Natural killer cell (primary cell): Measurements from ENCODE around the gene MTFR2. TPM values are rescaled to one million over a fixed set of nuclear protein-coding genes. Genes with fewer than 3 reads are reported as not detected.

Experiments
- ATAC-seq, 3 donors: fragments of 150-1000 bp in 2 of 3; fragments of 200-7000 bp in 1 of 3; cut with Tn5 transposase; 1 replicate in 1 of 3; 2 replicates in 2 of 3; pipeline ENCODE4 v1.10.0; 2021; ENCODE audit warnings: mild to moderate bottlenecking in 2 of 3, moderate library complexity in 2 of 3
- DNase-seq, 2 donors: peaks; one replicate each; pipeline versions ENCODE4 v3.0.0 to v3.0.0-alpha.2; 2013 to 2021; ENCODE audit warnings: mixed read lengths in 1 of 2
- H3K27ac ChIP-seq: one replicate; pipeline ENCODE4 v1.5.1; 2013; ENCODE audit warnings: mild to moderate bottlenecking, low read length
- H3K27me3 ChIP-seq: one replicate; pipeline ENCODE4 v1.6.1; 2013; ENCODE audit warnings: low read length; ENCODE audit not compliant: control insufficient read depth, insufficient read depth
- H3K36me3 ChIP-seq: one replicate; pipeline ENCODE4 v1.6.1; 2013; ENCODE audit warnings: low read length; ENCODE audit not compliant: control insufficient read depth, insufficient read depth
- H3K4me1 ChIP-seq: one replicate; pipeline ENCODE4 v1.6.1; 2013; ENCODE audit warnings: low read length; ENCODE audit not compliant: control insufficient read depth, insufficient read depth
- H3K4me3 ChIP-seq: one replicate; pipeline ENCODE4 v1.5.1; 2013; ENCODE audit warnings: low read length
- H3K9me3 ChIP-seq: one replicate; pipeline ENCODE4 v1.6.1; 2013; ENCODE audit warnings: low read length; ENCODE audit not compliant: control insufficient read depth, insufficient read depth
- H3K27ac Mint-ChIP-seq, 2 donors: one replicate each; pipeline ENCODE4 v1.8.0; 2022; ENCODE audit warnings: mild to moderate bottlenecking in 2 of 2, mixed read lengths in 2 of 2, moderate library complexity in 1 of 2
- H3K27me3 Mint-ChIP-seq, 2 donors: one replicate each; pipeline ENCODE4 v1.8.0; 2022; ENCODE audit warnings: low read depth in 2 of 2, mixed read lengths in 2 of 2
- H3K36me3 Mint-ChIP-seq: one replicate; pipeline ENCODE4 v1.8.0; 2022; ENCODE audit warnings: mixed read lengths
- H3K4me1 Mint-ChIP-seq, 2 donors: one replicate each; pipeline ENCODE4 v1.8.0; 2022; ENCODE audit warnings: mixed read lengths in 2 of 2
- H3K4me3 Mint-ChIP-seq: one replicate; pipeline ENCODE4 v1.8.0; 2022; ENCODE audit warnings: mild to moderate bottlenecking, moderate library complexity, mixed read lengths
- H3K9me3 Mint-ChIP-seq, 2 donors: one replicate each; pipeline ENCODE4 v1.8.0; 2022; ENCODE audit warnings: mixed read lengths in 2 of 2
- CTCF ChIP-seq: fragments of 200-600 bp; IDR thresholded peaks from one replicate; pipeline ENCODE4 v1.8.0; 2022; ENCODE audit warnings: antibody characterized with exemption
- WGBS: methylation state at CpG from one replicate; pipeline ENCODE4 v1.1.7; 2013; ENCODE audit warnings: missing lambda C conversion rate; ENCODE audit not compliant: insufficient coverage; 5-methylcytosine and 5-hydroxymethylcytosine counted together
- intact Hi-C: fragments of 100-400 bp; cut with micrococcal nuclease; formaldehyde crosslinking; loops from one replicate; pipeline ENCODE4 v1.14.2; 2022
- total RNA-seq, 4 donors: library from RNA; stranded (reverse); fragments of 120-200 nt in 1 of 4; gene quantifications; one replicate each; pipeline versions ENCODE4 v1.2.3 to v1.2.4, GENCODE V29; 2013 to 2022

The MTFR2 gene
- total RNA-seq, 3 donors from 2014 or later (not counting 1 experiment from before 2014, with no cell fraction given): 1.7 to 2.1 (median 2.0) TPM

DNA sequence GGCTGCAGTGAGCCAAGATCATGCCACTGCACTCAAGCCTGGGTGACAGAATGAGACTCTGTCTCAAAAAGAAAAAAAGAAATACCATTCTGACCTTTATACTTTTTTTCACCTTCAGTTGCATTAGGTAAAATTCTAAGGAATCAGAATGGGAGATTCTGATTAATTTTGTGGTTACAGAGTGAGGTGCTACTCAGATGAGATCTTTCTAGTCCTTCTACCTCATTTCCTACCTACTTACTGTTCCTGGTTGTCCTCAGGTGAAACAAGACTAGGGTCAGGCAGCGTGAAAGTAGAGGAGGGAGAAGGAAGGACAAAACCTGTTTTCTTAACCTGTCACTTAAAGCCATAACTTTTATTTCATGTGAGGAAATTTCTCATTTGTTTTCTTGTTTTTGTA, 63.7 kb downstream of the MTFR2 start:
- Mint-ChIP-seq H3K9me3 (no peaks in the 10 kb centered on the region), H3K4me1 (no peaks in the 10 kb centered on the region), H3K27ac (no peak overlapping the region), H3K36me3 (no peaks in the 10 kb centered on the region), H3K4me3 (no peak overlapping the region), H3K27me3 (peaks cover 3 to 8% of the 10 kb centered on the region in 2 donors)
- Histone ChIP-seq H3K27ac (no peak overlapping the region), H3K27me3 (no peaks in the 10 kb centered on the region), H3K9me3 (no peaks in the 10 kb centered on the region), H3K4me3 (no peak overlapping the region), H3K4me1 (no peaks in the 10 kb centered on the region), H3K36me3 (no peaks in the 10 kb centered on the region)
- no CpG with 5 or more reads among the region's 1 CpG for WGBS
- ATAC-seq (no peak), DNase-seq (no peak)
- intact Hi-C loops: no loop called here
- no peak for TF ChIP-seq CTCF

- no peak for DNase-seq
- H3K27ac ChIP-seq: no peak overlapping the region
- H3K4me1 ChIP-seq: no peaks in the 10 kb centered on the region
- no peaks in the 10 kb centered on the region for H3K27me3 ChIP-seq
- Mint-ChIP-seq H3K4me1 (no peaks in the 10 kb centered on the region), H3K36me3 (no peaks in the 10 kb centered on the region), H3K4me3 (no peak overlapping the region), H3K27me3 (peaks cover 0 to 3% of the 10 kb centered on the region in 2 donors), H3K27ac (no peak overlapping the region), H3K9me3 (no peaks in the 10 kb centered on the region)
- intact Hi-C loops: no loop called here
- WGBS: 44% methylated on average over 1 of the region's 1 CpG
- ATAC-seq: no peak
- no peak overlapping the region for H3K4me3 ChIP-seq
- H3K9me3 ChIP-seq: no peaks in the 10 kb centered on the region
- TF ChIP-seq CTCF: no peak
- no peaks in the 10 kb centered on the region for H3K36me3 ChIP-seq
Observed at GRCh38 chr6:136184738-136185137, 65.4 kb downstream of the MTFR2 start.

DNA sequence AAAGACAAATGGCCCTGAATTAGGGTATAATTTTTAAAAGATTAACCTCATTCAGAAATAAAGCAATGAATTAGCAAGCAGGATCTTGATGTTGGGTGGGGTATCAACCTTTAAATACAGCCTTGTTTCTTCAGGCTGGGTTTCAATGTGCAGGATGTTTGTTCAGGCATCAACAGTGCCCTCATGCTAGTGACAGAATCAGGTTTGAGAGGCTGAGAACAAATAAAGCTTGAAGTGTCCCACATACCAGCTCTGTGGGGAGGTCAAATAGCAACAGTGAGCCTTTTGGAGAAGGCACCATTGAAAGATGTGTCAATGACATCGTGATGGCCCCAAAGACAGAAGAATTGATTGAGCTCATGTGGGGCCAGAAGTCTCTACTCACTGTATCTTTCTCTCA, 68.2 kb downstream of the MTFR2 start:
- H3K27me3 Mint-ChIP-seq: peaks cover 0 to 3% of the 10 kb centered on the region in 2 donors
- DNase-seq (no peak), ATAC-seq (no peak)
- Histone ChIP-seq H3K4me3 (no peak overlapping the region), H3K9me3 (no peaks in the 10 kb centered on the region), H3K36me3 (no peaks in the 10 kb centered on the region), H3K4me1 (no peaks in the 10 kb centered on the region), H3K27me3 (no peaks in the 10 kb centered on the region), H3K27ac (no peak overlapping the region)
- no peaks in the 10 kb centered on the region for H3K4me1 Mint-ChIP-seq
- H3K9me3 Mint-ChIP-seq: no peaks in the 10 kb centered on the region
- WGBS: 89% methylated on average over 1 of the region's 1 CpG
- intact Hi-C loops: no loop called here
- H3K4me3 Mint-ChIP-seq: no peak overlapping the region
- TF ChIP-seq CTCF: no peak
- no peak overlapping the region for H3K27ac Mint-ChIP-seq
- H3K36me3 Mint-ChIP-seq: no peaks in the 10 kb centered on the region

DNA sequence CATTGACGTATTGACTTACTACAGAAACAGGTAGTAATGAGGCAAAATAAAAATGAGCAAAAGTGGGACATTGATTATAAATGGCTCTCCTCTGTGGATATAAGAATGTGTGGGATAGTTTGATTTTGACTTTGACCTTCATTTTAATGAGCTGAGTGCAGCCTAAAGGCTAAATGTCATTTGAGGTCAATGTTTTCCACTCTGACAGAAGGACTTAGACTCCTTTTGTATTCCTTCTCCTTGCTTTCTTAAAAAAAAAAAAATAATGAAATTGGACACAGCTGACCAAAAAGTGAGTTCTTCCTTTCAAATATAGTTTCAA, 68.6 kb downstream of the MTFR2 start:
- TF ChIP-seq CTCF: no peak
- Histone ChIP-seq H3K4me3 (no peak overlapping the region), H3K9me3 (no peaks in the 10 kb centered on the region), H3K36me3 (no peaks in the 10 kb centered on the region), H3K4me1 (no peaks in the 10 kb centered on the region), H3K27ac (no peak overlapping the region), H3K27me3 (no peaks in the 10 kb centered on the region)
- H3K4me3 Mint-ChIP-seq: no peak overlapping the region
- no peak overlapping the region for H3K27ac Mint-ChIP-seq
- intact Hi-C loops: no loop called here
- ATAC-seq (no peak), DNase-seq (no peak)
- no peaks in the 10 kb centered on the region for H3K9me3 Mint-ChIP-seq
- WGBS: 100% methylated on average over 1 of the region's 1 CpG
- H3K36me3 Mint-ChIP-seq: no peaks in the 10 kb centered on the region
- peaks cover 0 to 3% of the 10 kb centered on the region in 2 donors for H3K27me3 Mint-ChIP-seq
- H3K4me1 Mint-ChIP-seq: no peaks in the 10 kb centered on the region

Other genes with a start within 250 kb of the MTFR2 start
- gene BCLAF1, start 39.5 kb upstream of the MTFR2 start, total RNA-seq: 100 to 1,000 TPM; 391 to 582 (median 465) TPM